Measurements from ENCODE around the gene ARL8B. TPM values are rescaled to one million over a fixed set of nuclear protein-coding genes. Genes with fewer than 3 reads are reported as not detected.

ARL8B gene
- polyA plus RNA-seq, 1 experiment = 47.0 TPM

GRCh38 chr3:5128849-5129248 lies 6.8 kb downstream of the ARL8B start:
- no peak overlapping the region for H3K27ac ChIP-seq (ENCODE audit: low read depth, low read length)
- POLR2A ChIA-PET = no interaction called here
- no peak for TF ChIP-seq CTCF (IDR thresholded peaks at IDR 0.05; ENCODE audit: low read depth, low read length)
- no peaks in the 10 kb centered on the region for H3K9me3 ChIP-seq (ENCODE audit: control insufficient read depth, insufficient read depth, low read length)
- no peaks in the 10 kb centered on the region for H3K27me3 ChIP-seq (ENCODE audit: control insufficient read depth, insufficient read depth, low read length)
- H3K4me3 ChIP-seq (ENCODE audit: low read depth, low read length) = no peak overlapping the region
- no peak for DNase-seq (ENCODE audit: low read depth, low spot score)
- CTCF ChIA-PET = no interaction called here

- Histone ChIP-seq H3K4me3 (ENCODE audit: low read depth, low read length) (no peak overlapping the region), H3K27me3 (ENCODE audit: control insufficient read depth, insufficient read depth, low read length) (no peaks in the 10 kb centered on the region), H3K27ac (ENCODE audit: low read depth, low read length) (no peak overlapping the region), H3K9me3 (ENCODE audit: control insufficient read depth, insufficient read depth, low read length) (no peaks in the 10 kb centered on the region)
- ChIA-PET CTCF (no interaction called here), POLR2A (no interaction called here)
- no peak for TF ChIP-seq CTCF (IDR thresholded peaks at IDR 0.05; ENCODE audit: low read depth, low read length)
- DNase-seq (ENCODE audit: low read depth, low spot score) = no peak
These were observed 11.3 kb downstream of the ARL8B start for GRCh38 chr3:5133239-5134018.

- Histone ChIP-seq H3K9me3 (ENCODE audit: control insufficient read depth, insufficient read depth, low read length) (no peaks in the 10 kb centered on the region), H3K4me3 (ENCODE audit: low read depth, low read length) (no peak overlapping the region), H3K27me3 (ENCODE audit: control insufficient read depth, insufficient read depth, low read length) (no peaks in the 10 kb centered on the region), H3K27ac (ENCODE audit: low read depth, low read length) (no peak overlapping the region)
- CTCF ChIA-PET = no interaction called here
- DNase-seq (ENCODE audit: low read depth, low spot score) = no peak
- no peak for TF ChIP-seq CTCF (IDR thresholded peaks at IDR 0.05; ENCODE audit: low read depth, low read length)
- POLR2A ChIA-PET = no interaction called here
These were observed 11.9 kb downstream of the ARL8B start for GRCh38 chr3:5134019-5134391.

- CTCF ChIA-PET = no interaction called here
- no peak for DNase-seq (ENCODE audit: low read depth, low spot score)
- TF ChIP-seq CTCF (IDR thresholded peaks at IDR 0.05; ENCODE audit: low read depth, low read length) = no peak
- Histone ChIP-seq H3K4me3 (ENCODE audit: low read depth, low read length) (no peak overlapping the region), H3K27ac (ENCODE audit: low read depth, low read length) (no peak overlapping the region), H3K9me3 (ENCODE audit: control insufficient read depth, insufficient read depth, low read length) (no peaks in the 10 kb centered on the region), H3K27me3 (ENCODE audit: control insufficient read depth, insufficient read depth, low read length) (no peaks in the 10 kb centered on the region)
- POLR2A ChIA-PET = no interaction called here
These were observed 12.4 kb downstream of the ARL8B start for GRCh38 chr3:5134499-5134898.

GRCh38 chr3:5136211-5136918 lies 14.3 kb downstream of the ARL8B start:
- no peaks in the 10 kb centered on the region for H3K9me3 ChIP-seq (ENCODE audit: control insufficient read depth, insufficient read depth, low read length)
- H3K4me3 ChIP-seq (ENCODE audit: low read depth, low read length) = no peak overlapping the region
- CTCF ChIA-PET = interaction anchor here (0.6 to 1.6 kb wide), 4 partner anchors 13 to 107 kb away, joined by 3 to 9 read pairs (median 4); no protein-coding TSS in a partner anchor
- DNase-seq (ENCODE audit: low read depth, low spot score) = no peak
- POLR2A ChIA-PET = no interaction called here
- no peaks in the 10 kb centered on the region for H3K27me3 ChIP-seq (ENCODE audit: control insufficient read depth, insufficient read depth, low read length)
- H3K27ac ChIP-seq (ENCODE audit: low read depth, low read length) = no peak overlapping the region
- TF ChIP-seq CTCF (IDR thresholded peaks at IDR 0.05; ENCODE audit: low read depth, low read length) = peak; percentile 43
